ENCODE measurements around the gene ARMC9. TPM values are rescaled to one million over a fixed set of nuclear protein-coding genes. Genes with fewer than 3 reads are reported as not detected.
A peak's percentile ranks its signal among the peaks of the same experiment; 100 is the strongest.

ARMC9 gene
- total RNA-seq, 1 donor from 2014 or later = 9.0 TPM

DNA sequence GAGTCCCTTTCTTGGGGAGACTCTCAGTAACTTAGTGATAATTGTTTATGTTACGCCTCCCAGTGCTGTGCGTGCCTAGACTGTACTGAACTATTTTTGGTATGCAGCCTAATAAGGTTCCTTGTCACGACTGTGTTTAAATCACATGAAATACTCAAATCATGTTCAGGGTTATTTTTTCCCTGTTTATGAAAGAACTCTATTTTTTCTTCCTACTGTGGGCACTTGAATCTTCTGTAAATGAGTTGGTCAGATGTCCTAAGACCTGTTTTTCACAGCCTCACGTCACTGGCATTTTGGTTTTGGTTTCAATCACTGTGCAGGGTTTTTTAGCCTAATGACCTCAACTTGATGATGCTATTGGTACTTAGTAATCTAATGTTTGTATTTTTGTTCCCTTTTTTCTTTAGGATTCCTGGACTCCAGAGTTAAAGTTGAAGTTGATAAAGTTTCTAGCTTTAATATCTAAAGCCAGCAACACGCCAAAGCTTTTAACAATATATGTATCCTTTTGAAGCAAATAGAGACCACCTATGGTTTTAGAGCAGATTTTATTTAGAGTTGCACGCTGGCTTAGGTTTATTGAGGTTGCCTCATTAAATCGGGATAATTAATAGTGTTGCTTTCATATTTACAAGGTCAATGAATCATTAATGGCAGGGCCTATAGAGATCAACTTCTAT, 24.0 kb downstream of the ARMC9 start:
- Mint-ChIP-seq H3K36me3 (ENCODE audit: low read depth) (no peaks in the 10 kb centered on the region), H3K4me3 (no peak overlapping the region), H3K27ac (no peak overlapping the region), H3K27me3 (no peaks in the 10 kb centered on the region), H3K4me1 (peaks cover 2% of the 10 kb centered on the region), H3K9me3 (no peaks in the 10 kb centered on the region)
- POLR2A ChIA-PET = interaction anchor here (0.7 kb wide), 1 partner anchor 147 kb away, joined by 4 read pairs; no protein-coding TSS in a partner anchor
- ATAC-seq (ENCODE audit: low read depth) (no peak), DNase-seq (no peak)
- CTCF ChIA-PET = no interaction called here
- TF ChIP-seq, protein P1, sequence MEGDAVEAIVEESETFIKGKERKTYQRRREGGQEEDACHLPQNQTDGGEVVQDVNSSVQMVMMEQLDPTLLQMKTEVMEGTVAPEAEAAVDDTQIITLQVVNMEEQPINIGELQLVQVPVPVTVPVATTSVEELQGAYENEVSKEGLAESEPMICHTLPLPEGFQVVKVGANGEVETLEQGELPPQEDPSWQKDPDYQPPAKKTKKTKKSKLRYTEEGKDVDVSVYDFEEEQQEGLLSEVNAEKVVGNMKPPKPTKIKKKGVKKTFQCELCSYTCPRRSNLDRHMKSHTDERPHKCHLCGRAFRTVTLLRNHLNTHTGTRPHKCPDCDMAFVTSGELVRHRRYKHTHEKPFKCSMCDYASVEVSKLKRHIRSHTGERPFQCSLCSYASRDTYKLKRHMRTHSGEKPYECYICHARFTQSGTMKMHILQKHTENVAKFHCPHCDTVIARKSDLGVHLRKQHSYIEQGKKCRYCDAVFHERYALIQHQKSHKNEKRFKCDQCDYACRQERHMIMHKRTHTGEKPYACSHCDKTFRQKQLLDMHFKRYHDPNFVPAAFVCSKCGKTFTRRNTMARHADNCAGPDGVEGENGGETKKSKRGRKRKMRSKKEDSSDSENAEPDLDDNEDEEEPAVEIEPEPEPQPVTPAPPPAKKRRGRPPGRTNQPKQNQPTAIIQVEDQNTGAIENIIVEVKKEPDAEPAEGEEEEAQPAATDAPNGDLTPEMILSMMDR (IDR thresholded peaks at IDR 0.05) = no peak
- intact Hi-C loops (cut with micrococcal nuclease) = no loop called here

DNA sequence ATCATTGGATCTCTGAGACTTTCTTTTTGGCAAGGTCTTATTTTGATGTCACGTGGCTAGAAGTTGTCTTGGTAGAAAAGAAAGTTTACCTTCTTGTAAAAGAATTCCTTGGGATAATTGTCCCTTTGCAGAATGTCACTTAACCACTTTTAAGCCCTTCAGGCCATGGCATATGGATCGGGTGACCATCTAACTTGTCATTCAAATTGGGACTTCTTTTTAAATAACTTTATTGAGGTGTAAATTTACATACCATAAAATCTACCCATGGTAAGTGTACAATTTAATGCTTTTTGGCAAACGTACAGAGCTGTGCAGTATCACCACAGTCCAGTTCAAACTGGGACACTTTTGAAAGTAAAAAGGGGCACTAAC, 24.6 kb downstream of the ARMC9 start:
- POLR2A ChIA-PET = no interaction called here
- no peaks in the 10 kb centered on the region for H3K9me3 Mint-ChIP-seq
- H3K4me3 Mint-ChIP-seq = no peak overlapping the region
- no peak overlapping the region for H3K27ac Mint-ChIP-seq
- intact Hi-C loops (cut with micrococcal nuclease) = no loop called here
- ATAC-seq (ENCODE audit: low read depth) (no peak), DNase-seq (no peak)
- H3K27me3 Mint-ChIP-seq = no peaks in the 10 kb centered on the region
- H3K4me1 Mint-ChIP-seq = peaks cover 4% of the 10 kb centered on the region
- TF ChIP-seq, protein P1 (IDR thresholded peaks at IDR 0.05) = no peak
- H3K36me3 Mint-ChIP-seq (ENCODE audit: low read depth) = no peaks in the 10 kb centered on the region
- CTCF ChIA-PET = interaction anchor here (1.1 to 2.6 kb wide), 2 partner anchors 189 to 229 kb away, joined by 7 to 14 read pairs; no protein-coding TSS in a partner anchor

DNA sequence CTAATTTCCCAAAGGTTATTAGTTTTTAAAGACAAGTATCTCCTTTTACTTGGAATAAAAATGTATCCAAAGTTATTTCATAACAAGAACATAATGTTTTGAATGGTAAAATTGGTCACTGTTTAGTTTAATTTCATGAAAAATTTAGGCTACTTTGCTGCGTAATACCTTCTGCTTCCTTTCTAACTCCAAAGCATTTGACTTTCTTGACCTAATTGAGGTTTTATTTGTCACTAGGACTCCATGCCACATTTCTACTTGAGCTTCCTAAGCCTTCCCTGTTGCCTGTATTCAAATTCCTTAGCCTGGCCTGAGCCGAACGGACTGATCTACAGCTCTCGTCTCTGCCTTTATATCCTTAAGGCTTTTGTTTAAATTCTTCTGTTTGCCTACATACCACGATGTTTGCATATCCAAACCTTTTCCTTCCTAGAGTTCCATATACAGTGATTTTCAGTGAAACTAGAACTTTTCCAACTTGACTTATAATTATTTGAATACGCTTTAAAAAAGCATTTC, 25.1 kb downstream of the ARMC9 start:
- no peak for ATAC-seq (ENCODE audit: low read depth)
- Mint-ChIP-seq H3K4me1 (peaks cover 9% of the 10 kb centered on the region), H3K27me3 (no peaks in the 10 kb centered on the region), H3K9me3 (no peaks in the 10 kb centered on the region), H3K27ac (no peak overlapping the region), H3K36me3 (ENCODE audit: low read depth) (no peaks in the 10 kb centered on the region), H3K4me3 (no peak overlapping the region)
- CTCF ChIA-PET = interaction anchor here (1.1 to 2.6 kb wide), 3 partner anchors 189 to 229 kb away, joined by 5 to 14 read pairs (median 7); no protein-coding TSS in a partner anchor
- POLR2A ChIA-PET = interaction anchor here (0.6 to 0.7 kb wide), 2 partner anchors 161 to 177 kb away, joined by 3 to 6 read pairs; no protein-coding TSS in a partner anchor
- intact Hi-C loops (cut with micrococcal nuclease) = no loop called here
- DNase-seq = no peak
- TF ChIP-seq, protein P1 (IDR thresholded peaks at IDR 0.05) = no peak

DNA sequence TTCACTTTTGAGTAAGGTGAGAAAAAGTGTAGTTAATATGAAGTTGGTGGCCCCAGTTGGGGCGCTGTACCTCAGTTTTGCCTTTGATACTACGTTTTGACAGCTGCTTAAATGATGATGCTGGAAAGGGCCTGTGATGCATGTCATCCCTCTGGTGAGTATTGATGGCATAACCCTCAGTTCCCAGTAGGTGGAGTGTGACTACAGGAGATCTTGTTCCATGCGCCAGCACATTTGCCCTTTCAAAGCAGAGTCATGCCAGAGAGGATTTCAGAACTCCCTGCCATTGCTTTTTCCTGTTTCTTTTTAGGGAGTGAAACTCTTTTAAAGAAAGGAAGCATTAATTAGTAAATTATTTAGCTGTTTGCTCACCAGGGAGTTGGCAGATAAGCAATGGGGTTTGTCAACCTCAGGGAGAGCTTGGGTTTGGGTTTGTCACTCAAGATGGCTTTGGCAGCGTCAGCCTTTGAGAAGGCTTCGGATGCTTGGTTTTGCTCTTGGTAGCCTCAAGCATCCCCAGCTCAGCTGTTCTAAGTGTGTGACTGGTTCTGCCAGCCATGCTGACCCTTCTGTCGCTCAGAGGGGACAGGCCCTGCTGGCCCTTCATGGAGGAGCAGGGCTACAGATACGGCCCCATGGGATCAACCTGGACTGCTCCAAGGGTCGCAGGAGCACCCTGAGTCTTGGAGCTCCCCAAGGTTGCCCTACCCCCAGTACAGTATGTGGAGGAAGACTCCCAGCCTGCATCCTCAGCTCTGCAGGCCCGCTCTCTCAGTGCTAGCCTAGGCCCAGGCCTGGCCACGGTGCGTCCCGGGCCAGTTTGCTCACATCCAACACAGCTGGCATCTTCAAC, 29.1 kb downstream of the ARMC9 start:
- Mint-ChIP-seq H3K27me3 (no peaks in the 10 kb centered on the region), H3K27ac (no peak overlapping the region), H3K36me3 (ENCODE audit: low read depth) (no peaks in the 10 kb centered on the region), H3K9me3 (no peaks in the 10 kb centered on the region), H3K4me1 (peaks cover 24% of the 10 kb centered on the region), H3K4me3 (no peak overlapping the region)
- ChIA-PET POLR2A (interaction anchor here (0.5 to 2.1 kb wide), 7 partner anchors 134 to 374 kb away, joined by 3 to 9 read pairs (median 3); partner anchors contain the start of gene B3GNT7), CTCF (interaction anchor here (0.5 to 4.0 kb wide), 22 partner anchors 12 to 403 kb away, joined by 3 to 50 read pairs (median 6); no protein-coding TSS in a partner anchor)
- DNase-seq (no peak), ATAC-seq (ENCODE audit: low read depth) (peak; percentile 89)
- intact Hi-C loops (cut with micrococcal nuclease) = loop anchor here (1.0 to 5.0 kb wide), 8 partner anchors 71 to 375 kb away; no protein-coding TSS in a partner anchor
- TF ChIP-seq, protein P1 (IDR thresholded peaks at IDR 0.05) = peak; percentile 23
